NCI-H748 (cell line): Measurements from ENCODE around the gene ARHGAP23.
"Not testable (repeated sequence)": the region's sequence is repeated elsewhere in the genome, so short reads cannot be mapped to it uniquely, and the experiment has no call there.

Source experiments
- DNase-seq: peaks from one replicate; lab custom pipeline; 2025; ENCODE audit not compliant: unreplicated experiment; lab: John Stamatoyannopoulos, UW

The ARHGAP23 gene

DNA sequence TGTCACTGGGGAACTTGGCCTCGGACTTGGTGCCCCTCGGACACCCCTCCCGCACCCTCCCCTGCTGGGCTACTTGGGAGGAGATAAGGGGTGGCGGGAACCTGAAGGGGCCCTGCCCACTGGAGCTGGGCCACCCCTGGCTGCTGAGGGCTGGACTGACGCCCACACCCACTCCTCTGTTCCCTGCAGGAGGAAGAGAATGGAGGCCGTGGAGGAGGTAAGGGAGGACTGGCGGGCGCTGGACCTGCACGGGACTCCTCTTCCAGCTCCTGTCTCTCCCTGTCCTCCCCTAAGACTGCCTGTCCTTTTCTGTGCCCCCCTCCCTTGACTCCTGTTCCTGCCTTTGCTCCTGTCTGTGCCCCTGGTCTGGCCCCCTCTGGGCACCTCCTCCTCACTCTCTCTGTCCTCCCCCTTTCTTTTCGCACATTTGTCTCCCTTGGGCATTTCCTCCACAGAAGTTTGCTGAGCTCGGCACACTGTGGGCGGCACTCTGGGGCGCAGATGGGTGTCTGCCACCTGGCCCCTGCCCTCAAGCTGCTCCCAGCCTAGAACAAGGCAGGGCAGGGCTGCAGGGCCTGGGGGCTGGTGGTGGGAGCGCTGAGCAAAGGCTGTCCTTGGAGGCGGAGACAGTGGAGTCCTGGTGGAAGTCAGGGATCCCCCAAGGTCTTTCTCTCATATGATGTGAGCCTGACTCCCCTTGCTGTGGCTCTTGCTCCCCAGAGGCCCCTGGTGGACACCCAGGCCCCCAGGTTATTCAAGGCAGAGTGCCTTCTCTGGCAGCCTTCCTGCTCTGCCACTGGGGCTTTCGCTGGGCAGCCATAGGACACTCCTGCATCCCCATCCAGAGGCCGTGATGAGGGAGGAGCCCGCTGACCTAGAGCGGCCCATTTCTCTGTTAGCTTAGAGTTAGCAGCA, 32.7 kb downstream of the ARHGAP23 start:
- DNase-seq: no peak

DNA sequence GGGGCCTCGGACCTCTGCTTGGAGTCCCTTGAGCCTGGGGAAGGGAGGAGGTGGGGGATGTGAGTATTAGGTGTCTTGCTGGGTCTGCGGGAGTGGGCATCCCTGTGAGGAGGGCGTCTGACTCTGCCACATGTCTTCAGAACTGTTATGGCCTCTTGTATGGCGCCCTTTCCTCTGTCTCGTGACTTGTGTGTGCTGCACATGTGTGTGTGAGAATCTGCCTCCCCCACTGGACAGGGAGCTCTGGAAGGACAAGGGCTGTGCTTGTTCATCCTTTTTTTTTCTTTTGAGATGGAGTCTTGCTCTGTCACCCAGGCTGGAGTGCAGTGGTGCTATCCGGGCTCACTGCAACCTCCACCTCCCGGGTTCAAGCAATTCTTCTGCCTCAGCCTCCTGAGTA, 33.4 kb downstream of the ARHGAP23 start:
- no peak for DNase-seq

DNA sequence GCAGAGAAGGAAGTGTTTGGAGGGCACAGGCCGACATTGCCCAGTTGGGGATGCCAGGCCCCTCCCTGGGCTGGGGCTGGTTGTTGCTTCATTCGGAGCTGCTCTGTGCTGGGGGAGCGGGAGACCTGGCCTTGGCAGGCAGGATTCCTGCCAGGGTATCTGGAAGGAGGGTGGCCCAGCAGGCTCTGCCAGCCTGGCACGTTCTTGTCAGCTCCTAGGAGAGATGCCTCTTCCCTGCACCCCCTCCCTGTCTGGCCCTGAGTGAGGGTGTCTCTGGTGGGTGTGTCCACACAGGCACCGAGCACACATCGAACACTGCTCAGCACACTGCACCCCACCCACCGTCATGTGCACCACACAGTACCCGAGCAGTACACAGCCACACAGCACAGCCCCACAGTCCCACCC, 35.2 kb downstream of the ARHGAP23 start:
- no peak for DNase-seq

DNA sequence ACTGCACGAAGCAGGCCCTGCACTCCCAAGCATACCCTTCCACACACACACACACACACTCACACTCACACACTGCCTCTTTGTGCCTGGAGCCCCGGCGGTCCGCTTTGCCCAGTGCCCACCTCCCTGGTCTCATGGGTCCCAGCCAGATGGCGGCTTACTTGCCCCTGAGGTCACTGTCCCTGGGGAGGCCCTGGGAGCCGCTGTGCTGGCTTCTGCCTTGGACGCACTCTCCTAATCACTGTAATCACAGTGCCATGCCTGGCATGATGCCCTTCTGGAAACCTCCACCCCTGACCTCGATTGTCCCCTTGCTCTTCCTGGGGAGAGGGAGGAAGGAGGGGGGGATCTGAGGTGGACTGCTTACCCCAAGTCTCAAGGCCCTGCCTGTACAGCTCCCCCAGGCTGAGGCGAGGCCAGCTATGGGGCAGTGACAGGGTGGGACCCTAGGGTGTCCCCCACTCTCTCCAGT, 36.0 kb downstream of the ARHGAP23 start:
- DNase-seq: no peak

DNA sequence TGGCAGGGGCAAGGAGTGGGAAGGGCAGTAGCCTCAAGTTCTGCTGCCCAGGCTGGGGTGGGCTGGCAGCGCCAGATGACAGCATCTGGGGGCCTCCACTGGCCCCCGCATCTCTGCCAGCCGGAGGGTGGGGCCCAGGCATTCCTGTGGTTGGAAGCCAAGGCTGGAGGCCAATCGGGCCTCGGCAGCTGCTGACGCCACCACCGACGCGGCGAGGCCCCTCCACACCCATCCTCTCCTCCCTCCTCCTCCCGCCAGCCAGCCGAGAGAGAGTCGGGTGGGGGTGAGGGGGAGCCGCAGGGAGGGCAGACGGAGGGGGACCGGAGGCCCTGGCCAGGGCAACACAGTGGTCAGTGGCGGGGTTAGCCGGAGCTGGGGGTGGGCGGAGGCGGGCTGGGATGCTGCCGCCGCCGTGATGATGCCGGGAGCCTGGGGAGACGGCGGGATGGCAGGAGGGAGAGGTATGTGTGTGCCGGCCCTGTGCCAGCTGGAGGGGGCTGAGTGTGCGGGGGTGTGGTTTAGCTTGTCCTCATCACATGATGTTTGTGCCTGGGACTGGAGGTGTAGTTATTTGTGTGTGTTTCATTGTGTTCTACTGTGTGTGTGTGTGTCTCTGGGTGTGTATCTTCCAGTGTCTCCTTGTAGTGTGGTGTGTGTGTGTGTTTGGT, 36.6 kb downstream of the ARHGAP23 start:
- peak; percentile 70 for DNase-seq

GRCh38 chr17:38465391-38466345, 37.4 kb downstream of the ARHGAP23 start:
- no peak for DNase-seq

DNA sequence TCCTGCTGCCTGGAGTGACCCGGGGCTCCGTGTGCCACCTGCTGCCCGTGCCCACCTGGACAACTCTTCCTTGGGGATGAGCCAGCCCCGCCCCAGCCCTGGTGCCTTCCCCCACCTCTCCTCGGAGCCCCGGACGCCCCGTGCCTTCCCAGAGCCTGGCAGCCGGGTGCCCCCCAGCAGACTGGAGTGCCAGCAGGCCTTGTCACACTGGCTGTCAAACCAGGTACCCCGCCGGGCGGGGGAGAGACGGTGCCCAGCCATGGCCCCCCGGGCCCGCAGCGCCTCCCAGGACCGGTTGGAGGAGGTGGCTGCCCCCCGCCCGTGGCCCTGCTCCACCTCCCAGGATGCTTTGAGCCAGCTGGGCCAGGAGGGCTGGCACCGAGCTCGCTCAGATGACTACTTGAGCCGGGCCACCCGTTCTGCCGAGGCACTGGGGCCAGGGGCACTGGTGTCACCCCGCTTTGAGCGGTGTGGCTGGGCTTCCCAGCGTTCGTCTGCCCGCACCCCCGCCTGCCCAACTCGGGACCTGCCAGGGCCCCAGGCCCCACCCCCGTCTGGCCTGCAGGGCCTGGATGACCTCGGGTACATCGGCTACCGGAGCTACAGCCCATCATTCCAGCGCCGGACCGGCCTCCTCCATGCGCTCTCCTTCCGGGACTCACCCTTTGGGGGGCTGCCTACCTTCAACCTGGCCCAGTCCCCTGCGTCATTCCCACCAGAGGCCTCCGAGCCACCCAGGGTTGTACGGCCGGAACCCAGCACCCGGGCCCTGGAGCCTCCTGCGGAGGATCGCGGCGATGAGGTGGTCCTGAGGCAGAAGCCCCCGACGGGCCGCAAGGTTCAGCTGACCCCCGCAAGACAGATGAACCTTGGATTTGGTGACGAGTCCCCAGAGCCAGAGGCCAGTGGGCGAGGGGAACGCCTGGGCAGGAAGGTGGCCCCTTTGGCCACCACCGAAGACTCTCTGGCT, 38.4 kb downstream of the ARHGAP23 start:
- DNase-seq: no peak

- DNase-seq: no peak
These were observed 39.2 kb downstream of the ARHGAP23 start for GRCh38 chr17:38467491-38467890.

DNA sequence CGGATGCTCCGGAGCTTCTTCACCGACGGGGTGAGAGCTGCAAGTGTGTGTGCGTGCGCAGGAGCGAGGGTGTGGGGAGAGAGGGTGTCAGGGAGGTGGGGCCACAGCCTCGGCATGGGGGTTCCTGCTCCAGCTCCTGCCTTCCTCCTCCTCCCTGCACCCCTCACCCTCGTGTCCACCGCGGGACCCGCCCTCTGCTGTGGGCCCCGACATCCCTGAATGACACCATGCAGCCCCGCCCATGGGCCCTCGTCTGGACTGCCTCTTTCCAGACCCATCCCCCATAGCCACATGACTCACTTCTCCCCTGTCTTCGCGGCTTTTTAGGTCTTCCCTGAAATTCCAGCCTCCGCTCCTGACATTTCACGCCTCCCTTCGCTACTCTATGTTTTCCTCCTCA, 41.6 kb downstream of the ARHGAP23 start:
- no peak for DNase-seq

DNA sequence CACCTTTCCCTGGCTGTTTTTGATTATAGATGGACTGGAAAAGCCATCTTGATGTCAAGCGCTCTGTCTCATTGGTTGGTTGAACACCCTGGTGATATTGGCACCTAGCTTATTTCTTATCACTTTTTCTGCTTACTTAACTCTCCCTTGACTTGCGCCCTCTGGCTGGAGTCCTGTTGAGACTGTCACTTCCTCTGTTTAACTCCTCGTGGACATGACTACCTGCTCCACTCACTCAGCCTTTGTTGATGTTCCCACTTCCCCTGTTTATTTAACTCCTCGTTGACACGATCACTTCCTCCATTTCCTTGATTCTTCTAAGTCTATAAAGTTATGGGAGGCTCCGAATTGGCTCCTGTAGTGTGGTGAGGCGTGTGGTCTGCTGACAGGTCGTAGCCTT, 43.0 kb downstream of the ARHGAP23 start:
- DNase-seq: not testable (repeated sequence)

DNA sequence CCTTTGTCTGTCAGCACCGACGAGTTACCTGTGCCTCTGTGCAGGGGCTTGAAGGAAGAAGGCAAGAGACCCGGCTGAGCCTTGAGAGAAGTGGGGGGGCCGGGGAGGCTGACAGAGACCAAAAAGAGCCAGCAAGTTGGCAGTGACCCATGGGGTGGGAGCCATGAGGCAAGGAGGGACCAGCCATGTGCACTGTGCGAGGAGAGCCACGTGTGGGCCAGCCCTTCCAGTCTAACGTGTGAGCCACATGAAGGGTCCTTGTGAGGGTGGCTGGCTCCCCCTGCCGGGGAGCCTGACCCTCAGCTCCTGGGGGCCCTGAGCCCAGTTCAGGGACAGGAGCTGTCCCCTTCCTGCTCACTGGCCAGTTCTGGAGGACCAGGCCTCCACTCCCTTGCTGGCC, 46.4 kb downstream of the ARHGAP23 start:
- peak; percentile 35 for DNase-seq

- DNase-seq: no peak
These were observed 48.3 kb downstream of the ARHGAP23 start for GRCh38 chr17:38476549-38476948.

DNA sequence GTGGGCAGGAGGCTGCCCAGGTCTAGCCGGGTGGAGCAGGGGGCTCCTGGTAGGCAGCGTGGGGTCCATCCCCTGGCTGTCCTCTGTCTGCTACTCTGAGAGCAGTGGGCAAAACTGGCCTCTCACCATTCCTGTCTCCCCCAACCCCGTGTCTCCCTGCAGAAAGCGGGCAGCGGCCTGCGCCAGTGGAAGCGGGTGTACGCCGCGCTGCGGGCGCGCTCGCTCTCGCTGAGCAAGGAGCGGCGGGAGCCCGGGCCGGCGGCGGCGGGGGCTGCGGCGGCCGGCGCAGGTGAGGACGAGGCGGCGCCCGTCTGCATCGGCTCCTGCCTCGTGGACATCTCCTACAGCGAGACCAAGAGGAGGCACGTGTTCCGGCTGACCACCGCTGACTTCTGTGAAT, 49.2 kb downstream of the ARHGAP23 start:
- DNase-seq: not testable (repeated sequence)

- DNase-seq: not testable (repeated sequence)
These were observed 49.7 kb downstream of the ARHGAP23 start for GRCh38 chr17:38477951-38478350.

- DNase-seq: not testable (repeated sequence)
These were observed 50.4 kb downstream of the ARHGAP23 start for GRCh38 chr17:38478667-38479066.

DNA sequence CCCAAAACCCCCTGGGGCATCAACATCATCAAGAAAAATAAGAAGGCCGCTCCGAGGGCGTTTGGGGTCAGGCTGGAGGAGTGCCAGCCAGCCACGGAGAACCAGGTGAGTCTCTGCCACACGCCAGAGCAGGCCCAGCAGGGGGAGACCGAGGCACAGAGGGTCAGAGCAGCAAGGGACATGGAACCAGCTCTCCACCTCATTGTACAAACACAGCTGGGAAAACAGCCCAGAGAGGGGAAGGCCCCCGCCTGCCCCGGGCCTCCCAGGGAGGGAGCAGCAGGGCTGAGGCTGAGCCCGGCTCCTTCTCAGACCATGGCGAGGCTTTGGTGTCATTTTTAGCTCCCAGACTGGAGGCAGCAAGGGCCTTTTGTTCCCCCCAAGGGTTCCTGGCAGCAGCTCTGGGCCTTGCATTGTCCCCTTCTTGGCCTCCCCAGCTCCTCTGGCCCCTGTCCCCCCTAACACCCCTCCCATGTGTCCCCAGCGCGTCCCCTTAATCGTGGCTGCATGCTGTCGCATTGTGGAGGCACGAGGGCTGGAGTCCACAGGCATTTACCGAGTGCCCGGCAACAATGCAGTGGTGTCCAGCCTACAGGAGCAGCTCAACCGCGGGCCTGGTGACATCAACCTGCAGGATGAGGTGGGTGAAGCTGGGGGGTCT, 53.9 kb downstream of the ARHGAP23 start:
- peak; percentile 69 for DNase-seq

DNA sequence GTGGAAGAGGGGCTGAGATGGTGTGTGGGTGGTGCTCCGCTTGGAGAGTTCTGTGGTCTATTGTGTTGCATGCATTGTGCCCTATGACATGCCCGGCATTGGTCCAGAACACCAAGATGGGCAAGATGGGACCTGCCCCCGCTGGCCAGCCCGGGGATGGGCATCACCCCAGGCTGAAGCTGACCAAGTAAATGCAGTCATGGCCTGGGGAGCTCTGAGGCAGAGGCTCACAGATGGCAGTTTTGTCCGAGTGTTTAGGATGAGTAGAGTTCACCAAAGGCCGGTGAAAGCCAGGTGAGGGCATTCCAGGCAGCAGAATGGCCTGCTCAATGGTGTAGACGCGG, 54.4 kb downstream of the ARHGAP23 start:
- DNase-seq: not testable (repeated sequence)

DNA sequence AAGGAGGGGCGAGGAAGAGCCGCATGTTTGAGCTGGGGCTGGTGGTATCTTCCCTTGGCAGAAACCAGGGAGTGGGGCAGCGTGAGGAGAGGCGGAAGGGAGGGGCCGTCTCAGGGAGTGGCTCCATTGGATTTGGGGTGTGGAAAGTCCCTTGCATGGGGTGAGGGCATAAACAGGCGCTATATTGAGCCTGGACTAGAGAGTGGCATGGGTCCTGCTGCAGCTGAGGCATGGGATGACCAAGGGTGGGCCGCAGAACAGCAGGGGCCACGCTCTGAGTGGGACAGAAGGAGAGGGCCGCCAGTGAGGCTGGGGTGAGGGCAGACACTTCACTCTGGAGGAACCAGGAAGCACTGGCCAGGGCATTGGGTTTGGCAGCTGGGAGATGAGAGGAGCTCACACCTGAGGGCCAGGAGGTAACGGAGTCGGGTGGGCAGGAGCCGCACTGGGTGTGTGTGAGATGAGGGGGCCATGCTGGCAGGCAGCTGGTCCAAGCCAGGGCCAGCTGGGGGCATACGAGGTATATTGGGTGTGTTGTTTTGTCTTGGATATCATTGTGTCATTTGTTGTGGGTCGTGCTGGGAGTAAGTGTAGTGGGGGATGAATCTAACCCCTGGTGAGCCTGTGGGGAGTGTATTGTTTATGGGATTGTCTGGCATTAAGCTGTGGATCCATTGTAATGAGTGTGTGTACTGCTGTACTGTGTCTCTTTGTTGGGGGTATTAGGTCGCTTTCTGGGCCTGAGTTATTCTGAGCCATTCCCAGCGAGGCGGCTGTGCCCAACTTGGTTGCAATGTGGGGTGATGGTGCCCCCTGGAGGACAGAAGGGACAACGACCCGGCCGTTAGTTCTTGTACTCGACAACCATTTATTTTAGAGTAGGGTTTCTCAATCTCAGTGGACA, 56.2 kb downstream of the ARHGAP23 start:
- peak; percentile 70 for DNase-seq

DNA sequence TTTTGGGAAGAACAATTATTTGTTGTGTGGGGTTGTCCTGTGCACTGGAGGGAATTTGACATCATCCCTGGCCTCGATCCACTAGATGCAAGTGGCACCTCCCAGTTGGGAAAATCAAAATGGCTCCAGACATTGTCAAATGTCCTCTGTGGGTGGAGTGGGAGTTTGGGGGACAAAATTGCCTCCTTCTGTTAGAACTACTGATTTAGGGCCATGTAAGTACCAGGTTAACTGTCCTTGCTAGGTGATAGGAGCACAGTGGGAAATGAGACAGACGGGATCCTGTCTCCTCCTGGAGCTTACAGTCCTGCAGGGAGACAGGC, 56.8 kb downstream of the ARHGAP23 start:
- DNase-seq: no peak
